HEK293T (cell line): ENCODE measurements around the gene UBASH3A.

Experiments used
- BHLHE40 ChIP-seq: fragments of 450-650 bp; IDR thresholded peaks from 2 replicates; pipeline ENCODE4 v1.6.1; 2016; ENCODE audit warnings: mild to moderate bottlenecking, moderate library complexity, borderline replicate concordance
- ELF4 ChIP-seq: fragments of 450-650 bp; IDR thresholded peaks from 2 replicates; pipeline ENCODE4 v1.6.1; 2017; ENCODE audit warnings: antibody characterized with exemption
- SP1 ChIP-seq: fragments of 450-650 bp; IDR thresholded peaks from 2 replicates; pipeline ENCODE4 v1.6.1; 2017

GRCh38 chr21:42466700-42467099, 63.0 kb downstream of the UBASH3A start:
- TF ChIP-seq SP1 (no peak), BHLHE40 (no peak), ELF4 (no peak)
